Neutrophil (primary cell): ENCODE measurements around the gene RENBP.

Source experiments
- H3K27ac ChIP-seq: fragments of 200-600 bp; sonication (generic); 2 replicates; pipeline ENCODE4 v1.5.1; 2016; ENCODE audit warnings: mild to moderate bottlenecking, moderate library complexity
- H3K27me3 ChIP-seq: fragments of 200-600 bp; sonication (generic); 2 replicates; pipeline ENCODE4 v1.6.0; 2016; ENCODE audit warnings: mild to moderate bottlenecking
- H3K36me3 ChIP-seq: fragments of 200-600 bp; sonication (generic); 2 replicates; pipeline ENCODE4 v1.5.1; 2017
- H3K4me1 ChIP-seq, 2 experiments: fragments of 200-600 bp in 1 of 2; sonication (generic) in 1 of 2; 1 replicate in 1 of 2; 2 replicates in 1 of 2; pipeline versions ENCODE4 v1.5.1 to v1.6.1; 2013 to 2016; ENCODE audit warnings: low read depth in 1 of 2, low read length in 1 of 2, mild to moderate bottlenecking in 1 of 2, moderate library complexity in 1 of 2; ENCODE audit not compliant: control insufficient read depth in 1 of 2, insufficient read depth in 1 of 2
- H3K4me3 ChIP-seq, 2 experiments: fragments of 200-600 bp in 1 of 2; sonication (generic) in 1 of 2; 1 replicate in 1 of 2; 2 replicates in 1 of 2; pipeline ENCODE4 v1.5.1; 2013 to 2016; ENCODE audit warnings: low read depth in 1 of 2, low read length in 1 of 2, mild to moderate bottlenecking in 1 of 2, moderate library complexity in 1 of 2
- H3K9me3 ChIP-seq: fragments of 200-600 bp; sonication (generic); 2 replicates; pipeline ENCODE4 v1.5.1; 2016
- TF ChIP-seq, protein P1 (sequence below): fragments of 200-600 bp; sonication (generic); IDR thresholded peaks from 2 replicates; pipeline ENCODE4 v1.5.1; 2016; ENCODE audit warnings: antibody characterized with exemption

RENBP gene

DNA sequence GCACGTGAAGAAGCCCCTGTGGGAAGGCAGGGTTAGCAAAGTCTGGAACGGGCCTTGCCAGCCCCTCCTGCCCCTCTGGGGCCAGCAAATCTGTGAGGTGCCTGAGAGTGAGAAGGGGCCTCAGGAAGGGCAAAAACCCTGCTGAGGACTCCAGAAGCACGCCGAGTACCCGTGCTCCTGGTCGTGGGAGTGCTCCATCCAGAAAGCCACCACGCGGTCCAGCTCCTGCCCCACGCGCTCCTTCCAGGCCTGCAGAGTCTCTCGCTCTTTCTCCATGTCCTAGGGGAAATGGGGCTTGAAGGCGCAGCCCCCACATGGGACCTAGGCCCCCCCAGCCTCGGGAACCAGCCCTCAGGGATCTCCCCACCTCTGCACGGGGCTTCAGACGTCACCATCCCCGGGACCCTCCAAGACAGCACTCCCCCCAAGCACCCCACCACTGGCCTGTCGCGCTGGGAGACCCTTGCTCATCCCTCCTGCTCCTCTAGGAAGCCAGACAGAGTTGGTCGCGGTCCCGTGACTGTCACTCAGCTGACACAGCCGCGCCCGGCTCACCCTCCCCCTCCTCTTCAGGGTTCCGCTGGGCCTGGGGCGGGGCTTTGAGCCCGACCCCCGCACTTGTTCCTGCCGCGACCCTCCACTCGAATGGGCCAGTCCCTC lies at the start of gene RENBP:
TSS of gene RENBP (minus strand) at position 504 of the 660 bp plus-strand sequence. CDS start at position 471, 33 bp downstream.
- H3K9me3 ChIP-seq = no peaks in the 10 kb centered on the region
- no peaks in the 10 kb centered on the region for H3K27me3 ChIP-seq
- peak within 1 kb of the TSS; percentile 84 for H3K27ac ChIP-seq
- H3K4me1 ChIP-seq = peaks cover 31 to 50% of the 10 kb centered on the region in 2 experiments
- peaks cover 13% of the 10 kb centered on the region for H3K36me3 ChIP-seq
- peak within 1 kb of the TSS; percentile 62 to 70 for H3K4me3 ChIP-seq
- TF ChIP-seq, protein P1, sequence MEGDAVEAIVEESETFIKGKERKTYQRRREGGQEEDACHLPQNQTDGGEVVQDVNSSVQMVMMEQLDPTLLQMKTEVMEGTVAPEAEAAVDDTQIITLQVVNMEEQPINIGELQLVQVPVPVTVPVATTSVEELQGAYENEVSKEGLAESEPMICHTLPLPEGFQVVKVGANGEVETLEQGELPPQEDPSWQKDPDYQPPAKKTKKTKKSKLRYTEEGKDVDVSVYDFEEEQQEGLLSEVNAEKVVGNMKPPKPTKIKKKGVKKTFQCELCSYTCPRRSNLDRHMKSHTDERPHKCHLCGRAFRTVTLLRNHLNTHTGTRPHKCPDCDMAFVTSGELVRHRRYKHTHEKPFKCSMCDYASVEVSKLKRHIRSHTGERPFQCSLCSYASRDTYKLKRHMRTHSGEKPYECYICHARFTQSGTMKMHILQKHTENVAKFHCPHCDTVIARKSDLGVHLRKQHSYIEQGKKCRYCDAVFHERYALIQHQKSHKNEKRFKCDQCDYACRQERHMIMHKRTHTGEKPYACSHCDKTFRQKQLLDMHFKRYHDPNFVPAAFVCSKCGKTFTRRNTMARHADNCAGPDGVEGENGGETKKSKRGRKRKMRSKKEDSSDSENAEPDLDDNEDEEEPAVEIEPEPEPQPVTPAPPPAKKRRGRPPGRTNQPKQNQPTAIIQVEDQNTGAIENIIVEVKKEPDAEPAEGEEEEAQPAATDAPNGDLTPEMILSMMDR = no peak

DNA sequence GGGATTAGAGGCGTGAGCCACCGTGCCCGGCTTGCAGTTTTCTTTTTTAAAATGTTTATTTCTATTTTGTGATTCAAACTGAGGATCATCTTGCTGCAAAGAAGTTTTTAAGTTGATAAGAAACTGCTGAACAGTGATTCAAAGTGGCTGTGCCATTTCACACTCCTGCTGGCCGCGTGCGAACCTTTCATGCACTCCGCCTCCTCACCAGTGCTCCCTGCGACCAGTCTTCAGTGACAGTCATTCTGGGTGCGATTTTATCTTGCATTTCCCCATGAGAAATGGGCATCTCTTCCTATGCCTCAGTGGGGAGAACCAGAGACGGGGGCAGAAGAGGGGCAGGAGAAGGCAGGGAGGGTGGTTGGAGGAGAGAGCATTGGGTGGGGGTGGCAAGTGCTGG lies 49.5 kb upstream of the RENBP start:
- TF ChIP-seq, protein P1 = no peak
- no peak overlapping the region for H3K4me3 ChIP-seq
- no peaks in the 10 kb centered on the region for H3K27me3 ChIP-seq
- H3K36me3 ChIP-seq = no peaks in the 10 kb centered on the region
- peaks cover 18 to 30% of the 10 kb centered on the region in 2 experiments for H3K4me1 ChIP-seq
- no peak overlapping the region for H3K27ac ChIP-seq
- H3K9me3 ChIP-seq = no peaks in the 10 kb centered on the region

DNA sequence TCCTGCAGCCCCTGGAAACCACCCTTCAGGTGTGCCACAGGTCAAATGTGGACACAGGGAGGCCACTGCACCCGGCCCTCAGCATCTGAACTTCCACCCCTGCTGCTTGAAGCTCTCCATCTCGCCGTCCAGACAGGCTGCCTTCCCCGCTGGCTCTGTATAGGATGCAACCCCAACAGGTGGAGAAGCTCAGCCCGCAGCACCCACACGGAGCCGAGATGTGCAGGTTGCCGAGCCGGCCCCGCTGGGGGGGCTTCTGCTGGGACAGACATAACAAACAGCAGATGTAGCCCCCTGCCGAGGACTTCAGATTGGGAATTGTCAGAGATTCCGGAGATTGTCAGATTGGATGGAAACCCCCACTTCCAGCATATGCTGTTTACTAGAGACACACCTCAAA lies 48.6 kb upstream of the RENBP start:
- Histone ChIP-seq H3K4me3 (no peak overlapping the region), H3K4me1 (peaks cover 16 to 30% of the 10 kb centered on the region in 2 experiments), H3K36me3 (no peaks in the 10 kb centered on the region), H3K27me3 (no peaks in the 10 kb centered on the region), H3K27ac (no peak overlapping the region), H3K9me3 (no peaks in the 10 kb centered on the region)
- TF ChIP-seq, protein P1 = no peak

DNA sequence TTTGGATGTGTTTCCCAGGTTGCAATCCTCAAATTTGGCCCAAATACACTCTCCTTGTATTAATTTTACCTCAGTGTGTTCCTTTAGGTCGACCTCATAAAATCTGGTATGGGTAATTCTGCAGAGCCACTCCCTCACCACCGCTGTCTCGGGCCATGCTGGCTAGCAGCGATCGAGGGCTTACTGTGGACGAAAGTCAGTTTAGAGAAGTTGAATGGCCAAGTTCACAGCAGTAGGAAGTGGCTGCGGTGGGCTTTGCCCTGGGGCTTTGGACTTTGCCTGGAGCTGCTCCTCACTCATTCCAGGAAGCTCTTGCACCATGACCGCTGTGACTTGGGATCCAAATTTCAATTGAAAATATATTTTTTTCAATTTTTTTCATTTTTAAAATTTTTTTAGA lies 47.7 kb upstream of the RENBP start:
- TF ChIP-seq, protein P1 = no peak

DNA sequence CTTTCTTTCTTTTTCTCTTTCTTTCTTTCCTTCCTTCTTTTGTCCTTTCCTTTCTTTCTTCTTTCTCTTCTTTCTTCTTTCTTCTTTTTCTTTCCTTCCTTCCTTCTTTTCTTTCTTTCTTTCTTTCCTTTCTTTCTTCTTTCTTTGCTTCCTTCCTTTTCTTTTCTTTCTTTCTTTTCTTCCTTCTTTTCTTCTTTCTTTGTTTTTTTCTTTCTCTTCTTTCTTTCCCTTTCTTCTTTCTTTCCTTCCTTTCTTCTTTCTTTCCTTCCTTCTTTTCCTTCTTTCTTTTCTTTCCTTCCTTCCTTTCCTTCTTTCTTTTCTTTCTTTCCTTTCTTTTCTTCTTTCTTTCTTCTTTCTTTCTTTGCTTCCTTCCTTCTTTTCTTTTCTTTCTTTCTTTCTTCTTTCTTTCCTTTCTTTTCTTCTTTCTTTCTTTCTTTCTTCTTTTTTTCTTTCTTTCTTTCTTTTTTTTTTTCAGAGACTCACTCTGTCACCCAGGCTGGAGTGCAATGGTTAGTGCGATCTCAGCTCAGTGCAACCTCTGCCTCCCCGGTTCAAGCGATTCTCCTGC lies 46.7 kb upstream of the RENBP start:
- peaks cover 13 to 23% of the 10 kb centered on the region in 2 experiments for H3K4me1 ChIP-seq
- TF ChIP-seq, protein P1 = no peak
- H3K36me3 ChIP-seq = no peaks in the 10 kb centered on the region
- no peak overlapping the region for H3K27ac ChIP-seq
- H3K27me3 ChIP-seq = no peaks in the 10 kb centered on the region
- H3K9me3 ChIP-seq = no peaks in the 10 kb centered on the region
- no peak overlapping the region for H3K4me3 ChIP-seq

More for the DNA sequence above, 47.7 kb upstream of the RENBP start:
- H3K36me3 ChIP-seq = no peaks in the 10 kb centered on the region
- peaks cover 13 to 23% of the 10 kb centered on the region in 2 experiments for H3K4me1 ChIP-seq
- H3K27ac ChIP-seq = no peak overlapping the region
- no peaks in the 10 kb centered on the region for H3K9me3 ChIP-seq
- H3K4me3 ChIP-seq = no peak overlapping the region
- no peaks in the 10 kb centered on the region for H3K27me3 ChIP-seq
